ENCODE data around the gene CCNB1. TPM values are rescaled to one million over a fixed set of nuclear protein-coding genes. Genes with fewer than 3 reads are reported as not detected.

The CCNB1 gene
- polyA plus RNA-seq, 1 donor from 2014 or later: 13.0 TPM

- Histone ChIP-seq H3K36me3 (ENCODE audit: insufficient read depth, low read length) (no peaks in the 10 kb centered on the region), H4K20me1 (ENCODE audit: insufficient read depth) (no peaks in the 10 kb centered on the region), H3K27ac (ENCODE audit: low read length) (no peak overlapping the region), H3K9ac (ENCODE audit: low read length) (no peak overlapping the region), H3K4me3 (ENCODE audit: low read length) (no peak overlapping the region), H3F3A (ENCODE audit: insufficient read depth, low read length, poor library complexity, severe bottlenecking) (no peaks in the 10 kb centered on the region), H2AFZ (ENCODE audit: low read depth, low read length) (no peak overlapping the region), H3K27me3 (ENCODE audit: insufficient read depth, low read depth, low read length) (no peaks in the 10 kb centered on the region), H3K4me2 (ENCODE audit: low read length) (no peak overlapping the region), H3K9me3 (ENCODE audit: low read length) (no peaks in the 10 kb centered on the region), H3K9me2 (ENCODE audit: insufficient read depth, low read length) (no peaks in the 10 kb centered on the region), H3K79me2 (replicated peaks; ENCODE audit: insufficient read depth, low read length) (no peaks in the 10 kb centered on the region)
- TF ChIP-seq EP300 (conservative IDR thresholded peaks at IDR 0.05; ENCODE audit: poor library complexity, severe bottlenecking): no peak
- TF ChIP-seq SMC3 (conservative IDR thresholded peaks at IDR 0.05; ENCODE audit: poor library complexity): no peak
- no peak for TF ChIP-seq CTCF (IDR thresholded peaks at IDR 0.05; ENCODE audit: poor library complexity, severe bottlenecking)
- no peak for TF ChIP-seq POLR2AphosphoS5 (IDR thresholded peaks at IDR 0.05)
- no peak for TF ChIP-seq REST (IDR thresholded peaks at IDR 0.05; ENCODE audit: borderline replicate concordance)
- TF ChIP-seq EZH2 (IDR thresholded peaks at IDR 0.05; ENCODE audit: borderline replicate concordance, insufficient read depth, low read length, poor library complexity, severe bottlenecking): no peak
- no peak for TF ChIP-seq RAD21 (conservative IDR thresholded peaks at IDR 0.05)
- TF ChIP-seq MXI1 (conservative IDR thresholded peaks at IDR 0.05; ENCODE audit: poor library complexity, severe bottlenecking): no peak
- TF ChIP-seq TAF1 (IDR thresholded peaks at IDR 0.05; ENCODE audit: low read depth): no peak
These were observed 14.2 kb upstream of the CCNB1 start for GRCh38 chr5:69152731-69153130.

GRCh38 chr5:69156456-69156855 lies 10.5 kb upstream of the CCNB1 start:
- H2AFZ ChIP-seq (ENCODE audit: low read depth, low read length): no peak overlapping the region
- H3K79me2 ChIP-seq (replicated peaks; ENCODE audit: insufficient read depth, low read length): no peaks in the 10 kb centered on the region
- no peaks in the 10 kb centered on the region for H4K20me1 ChIP-seq (ENCODE audit: insufficient read depth)
- no peaks in the 10 kb centered on the region for H3K9me3 ChIP-seq (ENCODE audit: low read length)
- no peak overlapping the region for H3K4me3 ChIP-seq (ENCODE audit: low read length)
- no peak overlapping the region for H3K4me2 ChIP-seq (ENCODE audit: low read length)
- H3K36me3 ChIP-seq (ENCODE audit: insufficient read depth, low read length): no peaks in the 10 kb centered on the region
- H3K27me3 ChIP-seq (ENCODE audit: insufficient read depth, low read depth, low read length): no peaks in the 10 kb centered on the region
- no peak overlapping the region for H3K9ac ChIP-seq (ENCODE audit: low read length)
- H3K9me2 ChIP-seq (ENCODE audit: insufficient read depth, low read length): no peaks in the 10 kb centered on the region
- H3F3A ChIP-seq (ENCODE audit: insufficient read depth, low read length, poor library complexity, severe bottlenecking): no peaks in the 10 kb centered on the region
- no peak overlapping the region for H3K27ac ChIP-seq (ENCODE audit: low read length)
- TF ChIP-seq REST (IDR thresholded peaks at IDR 0.05; ENCODE audit: borderline replicate concordance) (no peak), MXI1 (conservative IDR thresholded peaks at IDR 0.05; ENCODE audit: poor library complexity, severe bottlenecking) (no peak), CTCF (IDR thresholded peaks at IDR 0.05; ENCODE audit: poor library complexity, severe bottlenecking) (no peak), EP300 (conservative IDR thresholded peaks at IDR 0.05; ENCODE audit: poor library complexity, severe bottlenecking) (no peak), EZH2 (IDR thresholded peaks at IDR 0.05; ENCODE audit: borderline replicate concordance, insufficient read depth, low read length, poor library complexity, severe bottlenecking) (no peak), SMC3 (conservative IDR thresholded peaks at IDR 0.05; ENCODE audit: poor library complexity) (no peak), POLR2AphosphoS5 (IDR thresholded peaks at IDR 0.05) (no peak), RAD21 (conservative IDR thresholded peaks at IDR 0.05) (no peak), TAF1 (IDR thresholded peaks at IDR 0.05; ENCODE audit: low read depth) (no peak)

Measured in neural cell (in vitro differentiated cells).